DOHH2 (cell line): Measurements from ENCODE around the gene GCLC.

Experiments
- H3F3A ChIP-seq: fragments of 200-600 bp; sonication (generic), shearing (Covaris generic); 2 replicates; pipeline ENCODE4 v1.6.0; 2016; ENCODE audit warnings: antibody characterized with exemption, mild to moderate bottlenecking; ENCODE audit not compliant: control insufficient read depth, insufficient read depth
- H3K27ac ChIP-seq: fragments of 200-600 bp; sonication (generic); 2 replicates; pipeline ENCODE4 v1.5.1; 2014; ENCODE audit warnings: low read depth, mild to moderate bottlenecking, low read length, moderate library complexity
- H3K27me3 ChIP-seq: fragments of 200-600 bp; sonication (generic); 2 replicates; pipeline ENCODE4 v1.6.1; 2014; ENCODE audit warnings: mild to moderate bottlenecking, low read length, mixed read lengths; ENCODE audit not compliant: control insufficient read depth
- H3K36me3 ChIP-seq: fragments of 200-600 bp; sonication (generic); 2 replicates; pipeline ENCODE4 v1.6.1; 2014; ENCODE audit warnings: mild to moderate bottlenecking, low read length, moderate library complexity, mixed read lengths; ENCODE audit not compliant: control insufficient read depth
- H3K4me1 ChIP-seq: fragments of 200-600 bp; sonication (generic); 2 replicates; pipeline ENCODE4 v1.6.1; 2014; ENCODE audit warnings: mild to moderate bottlenecking, low read length, mixed read lengths; ENCODE audit not compliant: control insufficient read depth
- H3K4me2 ChIP-seq: fragments of 200-600 bp; sonication (generic); 2 replicates; pipeline ENCODE4 v1.6.0; 2014; ENCODE audit warnings: mild to moderate bottlenecking, low read length, moderate library complexity
- H3K4me3 ChIP-seq: fragments of 200-600 bp; sonication (generic); 2 replicates; pipeline ENCODE4 v1.5.1; 2014; ENCODE audit warnings: mild to moderate bottlenecking, low read length, mixed read lengths
- H3K79me2 ChIP-seq: fragments of 200-600 bp; sonication (generic); 2 replicates; pipeline ENCODE4 v1.6.1; 2014; ENCODE audit warnings: mild to moderate bottlenecking, low read length, mixed read lengths; ENCODE audit not compliant: control insufficient read depth
- H3K9me2 ChIP-seq: fragments of 200-600 bp; sonication (generic); replicated peaks from 2 replicates; pipeline ENCODE4 v1.6.1; 2014; ENCODE audit warnings: mild to moderate bottlenecking, low read length, mixed read lengths; ENCODE audit not compliant: control insufficient read depth
- H3K9me3 ChIP-seq: fragments of 200-600 bp; sonication (generic); 2 replicates; pipeline ENCODE4 v1.6.1; 2014; ENCODE audit warnings: antibody characterized with exemption, low read length, mixed read lengths; ENCODE audit not compliant: control insufficient read depth, insufficient read depth
- H4K20me1 ChIP-seq: fragments of 200-600 bp; sonication (generic); 2 replicates; pipeline ENCODE4 v1.6.0; 2014; ENCODE audit warnings: low read depth, mild to moderate bottlenecking, antibody characterized with exemption, low read length, moderate library complexity; ENCODE audit not compliant: control insufficient read depth, insufficient read depth
- EZH2phosphoT487 ChIP-seq: fragments of 200-600 bp; sonication (generic); IDR thresholded peaks from 2 replicates; pipeline ENCODE4 v1.6.1; 2017; ENCODE audit warnings: borderline replicate concordance, mild to moderate bottlenecking, antibody characterized with exemption, low read length, moderate library complexity, mixed read lengths
- TF ChIP-seq, protein P1 (sequence below): fragments of 200-600 bp; sonication (generic); IDR thresholded peaks from one replicate; pipeline ENCODE4 v1.5.1; 2014; ENCODE audit warnings: antibody characterized with exemption, mild to moderate bottlenecking, low read depth, low read length; ENCODE audit not compliant: poor library complexity, severe bottlenecking

The GCLC gene

DNA sequence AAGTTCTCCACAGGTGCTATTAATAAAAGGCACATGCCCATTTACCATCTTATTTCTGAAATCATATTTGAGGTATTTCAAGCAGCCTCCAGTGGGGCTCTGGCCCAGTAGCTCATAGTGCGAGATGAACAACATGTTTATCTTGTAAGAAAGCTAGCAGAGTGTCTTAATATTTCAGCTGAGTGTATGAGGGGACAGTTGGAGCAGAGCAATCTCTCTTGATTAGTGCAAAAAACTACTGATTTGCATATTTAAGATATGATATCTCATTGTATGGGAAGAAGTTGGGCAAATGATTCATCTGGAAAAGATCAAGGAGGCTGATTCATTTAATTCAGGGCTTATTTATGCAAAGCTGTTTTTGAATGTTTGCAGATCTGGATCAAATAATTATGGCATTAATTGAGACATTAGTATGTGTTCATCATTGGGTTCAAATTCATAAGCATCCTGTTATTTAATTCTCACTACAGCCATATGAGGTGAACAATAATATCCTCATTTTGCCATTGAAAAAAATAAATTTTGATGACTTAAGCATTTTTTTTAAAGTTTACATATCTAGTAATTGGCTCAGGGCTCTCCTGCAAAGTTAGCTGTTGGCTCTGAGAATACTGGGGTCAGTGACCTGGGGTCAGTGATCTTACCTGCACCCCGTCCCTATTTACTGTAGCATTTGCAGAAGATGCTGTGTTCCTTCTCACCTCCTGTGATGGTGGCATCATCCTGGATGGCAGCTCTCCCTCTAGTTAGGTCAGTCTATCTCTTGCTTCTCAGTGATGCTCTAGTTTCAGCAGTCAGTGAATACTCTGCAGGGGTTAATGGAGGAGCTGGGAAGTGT is 24.1 kb upstream of the GCLC start:
- Histone ChIP-seq H3K4me2 (no peak overlapping the region), H3K36me3 (no peaks in the 10 kb centered on the region), H3K27ac (no peak overlapping the region), H3K79me2 (no peaks in the 10 kb centered on the region), H3K4me1 (peaks cover 3% of the 10 kb centered on the region; the same call in 1 of the 2 replicates), H3K27me3 (no peaks in the 10 kb centered on the region), H3K9me2 (no peaks in the 10 kb centered on the region), H3F3A (no peaks in the 10 kb centered on the region), H4K20me1 (no peaks in the 10 kb centered on the region), H3K4me3 (no peak overlapping the region), H3K9me3 (no peaks in the 10 kb centered on the region)
- no peak for TF ChIP-seq EZH2phosphoT487
- TF ChIP-seq, protein P1, sequence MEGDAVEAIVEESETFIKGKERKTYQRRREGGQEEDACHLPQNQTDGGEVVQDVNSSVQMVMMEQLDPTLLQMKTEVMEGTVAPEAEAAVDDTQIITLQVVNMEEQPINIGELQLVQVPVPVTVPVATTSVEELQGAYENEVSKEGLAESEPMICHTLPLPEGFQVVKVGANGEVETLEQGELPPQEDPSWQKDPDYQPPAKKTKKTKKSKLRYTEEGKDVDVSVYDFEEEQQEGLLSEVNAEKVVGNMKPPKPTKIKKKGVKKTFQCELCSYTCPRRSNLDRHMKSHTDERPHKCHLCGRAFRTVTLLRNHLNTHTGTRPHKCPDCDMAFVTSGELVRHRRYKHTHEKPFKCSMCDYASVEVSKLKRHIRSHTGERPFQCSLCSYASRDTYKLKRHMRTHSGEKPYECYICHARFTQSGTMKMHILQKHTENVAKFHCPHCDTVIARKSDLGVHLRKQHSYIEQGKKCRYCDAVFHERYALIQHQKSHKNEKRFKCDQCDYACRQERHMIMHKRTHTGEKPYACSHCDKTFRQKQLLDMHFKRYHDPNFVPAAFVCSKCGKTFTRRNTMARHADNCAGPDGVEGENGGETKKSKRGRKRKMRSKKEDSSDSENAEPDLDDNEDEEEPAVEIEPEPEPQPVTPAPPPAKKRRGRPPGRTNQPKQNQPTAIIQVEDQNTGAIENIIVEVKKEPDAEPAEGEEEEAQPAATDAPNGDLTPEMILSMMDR: no peak

- H3K9me2 ChIP-seq: no peaks in the 10 kb centered on the region
- no peak overlapping the region for H3K4me2 ChIP-seq
- no peaks in the 10 kb centered on the region for H3K9me3 ChIP-seq
- H4K20me1 ChIP-seq: no peaks in the 10 kb centered on the region
- no peaks in the 10 kb centered on the region for H3K36me3 ChIP-seq
- no peaks in the 10 kb centered on the region for H3K79me2 ChIP-seq
- H3F3A ChIP-seq: no peaks in the 10 kb centered on the region
- peaks cover 2% of the 10 kb centered on the region; the same call in 1 of the 2 replicates for H3K27me3 ChIP-seq
- no peak for TF ChIP-seq EZH2phosphoT487
- TF ChIP-seq, protein P1: no peak
- no peak overlapping the region for H3K27ac ChIP-seq
- H3K4me3 ChIP-seq: no peak overlapping the region
- H3K4me1 ChIP-seq: no peaks in the 10 kb centered on the region
Measured at GRCh38 chr6:53567701-53568100, 22.8 kb upstream of the GCLC start.

DNA sequence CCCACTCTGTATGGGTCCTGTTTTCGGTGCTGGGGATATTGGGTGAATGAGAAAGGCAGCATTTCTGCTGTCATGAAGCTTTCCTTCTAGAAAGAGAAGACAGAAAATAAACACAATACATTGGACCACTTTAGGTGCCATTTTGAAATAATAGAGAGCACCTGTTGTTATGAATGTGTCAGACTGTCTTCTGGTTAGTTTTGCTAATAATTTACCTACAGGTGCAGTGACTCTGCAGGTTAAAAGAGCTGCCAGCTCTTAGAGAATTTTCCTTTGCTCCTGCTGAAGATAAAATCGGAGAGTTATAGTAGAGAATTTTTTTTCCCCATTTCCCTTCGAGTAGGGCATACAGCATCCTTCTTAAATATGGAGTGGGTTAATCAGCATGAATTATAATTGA is 21.9 kb upstream of the GCLC start:
- TF ChIP-seq, protein P1: no peak
- no peak for TF ChIP-seq EZH2phosphoT487
- no peaks in the 10 kb centered on the region for H3F3A ChIP-seq
- no peak overlapping the region for H3K4me2 ChIP-seq
- H3K4me3 ChIP-seq: no peak overlapping the region
- peaks cover 4% of the 10 kb centered on the region; the same call in 1 of the 2 replicates for H3K27me3 ChIP-seq
- H3K27ac ChIP-seq: no peak overlapping the region
- H4K20me1 ChIP-seq: no peaks in the 10 kb centered on the region
- no peaks in the 10 kb centered on the region for H3K79me2 ChIP-seq
- H3K36me3 ChIP-seq: no peaks in the 10 kb centered on the region
- no peaks in the 10 kb centered on the region for H3K9me2 ChIP-seq
- H3K4me1 ChIP-seq: no peaks in the 10 kb centered on the region
- 0 out of 2 replicates have a peak, but pooled peaks cover 2% of the 10 kb centered on the region for H3K9me3 ChIP-seq
